ENCODE results near the gene CLEC3B. TPM values are rescaled to one million over a fixed set of nuclear protein-coding genes. Genes with fewer than 3 reads are reported as not detected.

CLEC3B gene
- total and polyA plus RNA-seq, 2 of the 8 experiments (the other 6 are each of a cell fraction or from before 2014, with no cell fraction given): 0.32 TPM; not detected in 1

GRCh38 chr3:45078910-45079522 is 52.9 kb downstream of the CLEC3B start (continued):
- TF ChIP-seq CTCF (IDR thresholded peaks at IDR 0.05; ENCODE audit: control extremely low read depth in 1 of 3, insufficient read depth in 1 of 3, low read depth in 1 of 3, low read length in 3 of 3): peak in 1 of 3 experiments; percentile 34; a peak in 1 of 4 replicates
